PC-9 (cell line): Measurements from ENCODE around the gene DDI1. TPM values are rescaled to one million over a fixed set of nuclear protein-coding genes. Genes with fewer than 3 reads are reported as not detected.

Experiments
- Bru-seq: library from RNA; stranded (reverse); fragments of 400-500 nt; gene quantifications from one replicate; lab custom pipeline; 2021; lab: Mats Ljungman, UMichigan
- BruChase-seq, 2 experiments: library from RNA; stranded (reverse); fragments of 400-500 nt; gene quantifications; one replicate each; lab custom pipeline; 2021; lab: Mats Ljungman, UMichigan
- BruUV-seq: library from RNA; stranded (reverse); fragments of 400-500 nt; replicated peaks from 2 replicates; lab custom pipeline; 2021; lab: Mats Ljungman, UMichigan
- CTCF ChIA-PET: fragments of 300-600 bp; sonication (Branson Sonifier 250); formaldehyde crosslinking; loops from one replicate; lab custom pipeline; 2022; ENCODE audit warnings: antibody characterized with exemption; lab: Charles Lee
- POLR2A ChIA-PET: fragments of 300-600 bp; sonication (Branson Sonifier 250); formaldehyde crosslinking; loops from one replicate; lab custom pipeline; 2022; ENCODE audit warnings: antibody characterized with exemption; ENCODE audit not compliant: unreplicated experiment; lab: Charles Lee
- DNase-seq, 2 experiments: peaks; one replicate each; pipeline versions ENCODE4 v3.0.0 to v3.0.0-alpha.2; 2015 to 2022; ENCODE audit warnings: mixed read lengths in 1 of 2
- H2AFZ ChIP-seq: fragments of 200-600 bp; sonication (generic); 2 replicates; pipeline ENCODE4 v1.8.1; 2017; ENCODE audit warnings: antibody characterized with exemption
- H3F3A ChIP-seq: fragments of 200-600 bp; sonication (generic); 2 replicates; pipeline ENCODE4 v1.8.1; 2017; ENCODE audit warnings: antibody characterized with exemption, mild to moderate bottlenecking, low read depth; ENCODE audit not compliant: insufficient read depth
- H3K27ac ChIP-seq: fragments of 200-600 bp; sonication (generic); 2 replicates; pipeline ENCODE4 v1.6.1; 2016; ENCODE audit warnings: mixed run types
- H3K27me3 ChIP-seq: fragments of 200-600 bp; sonication (generic); 2 replicates; pipeline ENCODE4 v1.6.1; 2016; ENCODE audit warnings: low read depth, mixed run types; ENCODE audit not compliant: insufficient read depth
- H3K36me3 ChIP-seq: fragments of 200-600 bp; sonication (generic); 2 replicates; pipeline ENCODE4 v1.6.1; 2016; ENCODE audit warnings: low read depth, mixed run types
- H3K4me1 ChIP-seq: fragments of 200-600 bp; sonication (generic); replicated peaks from 2 replicates; pipeline ENCODE4 v1.6.1; 2016; ENCODE audit warnings: mixed run types; ENCODE audit not compliant: insufficient read depth
- H3K4me2 ChIP-seq: fragments of 200-600 bp; sonication (generic); 2 replicates; pipeline ENCODE4 v1.6.1; 2017; ENCODE audit warnings: mixed run types
- H3K4me3 ChIP-seq: fragments of 200-600 bp; sonication (generic); 2 replicates; pipeline ENCODE4 v1.6.1; 2016; ENCODE audit warnings: mixed run types
- H3K79me2 ChIP-seq: fragments of 200-600 bp; sonication (generic); 2 replicates; pipeline ENCODE4 v1.6.1; 2017; ENCODE audit warnings: low read depth, mixed run types
- H3K9me2 ChIP-seq: fragments of 200-600 bp; sonication (generic); 2 replicates; pipeline ENCODE4 v1.8.1; 2017; ENCODE audit warnings: mild to moderate bottlenecking; ENCODE audit not compliant: insufficient read depth
- H3K9me3 ChIP-seq: fragments of 200-600 bp; sonication (generic); 2 replicates; pipeline ENCODE4 v1.8.1; 2016; ENCODE audit warnings: low read depth; ENCODE audit not compliant: insufficient read depth
- H4K20me1 ChIP-seq: fragments of 200-600 bp; sonication (generic); 2 replicates; pipeline ENCODE4 v1.8.1; 2017; ENCODE audit not compliant: insufficient read depth
- CTCF ChIP-seq: fragments of 200-600 bp; sonication (generic); conservative IDR thresholded peaks from 2 replicates; pipeline ENCODE4 v1.6.1; 2017; ENCODE audit warnings: mixed run types, antibody characterized with exemption, mild to moderate bottlenecking, moderate library complexity
- EZH2 ChIP-seq: fragments of 200-600 bp; sonication (generic); IDR thresholded peaks from 2 replicates; pipeline ENCODE4 v1.8.0; 2017; ENCODE audit warnings: antibody characterized with exemption, low read depth
- intact Hi-C: fragments of 100-400 bp; cut with micrococcal nuclease; formaldehyde crosslinking; loops from one replicate; pipeline ENCODE4 v1.10.0; 2022; ENCODE audit not compliant: unreplicated experiment
- long read RNA-seq: library from polyadenylated mRNA; stranded (forward); transcript quantifications from one replicate; pipeline ENCODE4 v2.0.0, GENCODE V29; 2022
- total RNA-seq: library from RNA; stranded (reverse); gene quantifications from 2 replicates; pipeline ENCODE4 v1.2.3, GENCODE V29; 2021

Gene DDI1
- total RNA-seq = not detected in 2 replicates
- Bru-seq, nascent RNA = not detected
- not detected for BruChase-seq, experiment 1, labeled RNA remaining after a 2-hour chase
- not detected for BruChase-seq, experiment 2, labeled RNA remaining after a 6-hour chase
- long read RNA-seq = 0 reads

- H3K79me2 ChIP-seq = no peaks in the 10 kb centered on the region
- no peak within 1 kb of the TSS for H3K4me3 ChIP-seq
- no peaks in the 10 kb centered on the region for H4K20me1 ChIP-seq
- no peaks in the 10 kb centered on the region for H3K9me3 ChIP-seq
- intact Hi-C loops = no loop called here
- no peak within 1 kb of the TSS for H2AFZ ChIP-seq
- no peak within 1 kb of the TSS for H3K27ac ChIP-seq
- no peaks in the 10 kb centered on the region for H3K36me3 ChIP-seq
- peaks cover 6% of the 10 kb centered on the region; the same call in 1 of the 2 replicates for H3F3A ChIP-seq
- DNase-seq = no peak
- H3K27me3 ChIP-seq = no peaks in the 10 kb centered on the region
- no peak within 1 kb of the TSS for H3K4me2 ChIP-seq
- BruUV-seq = no TSS peak
- POLR2A ChIA-PET = no interaction called here
- H3K9me2 ChIP-seq = no peaks in the 10 kb centered on the region
- peaks cover 15% of the 10 kb centered on the region for H3K4me1 ChIP-seq
- CTCF ChIA-PET = no interaction called here
- TF ChIP-seq CTCF (no peak), EZH2 (no peak)
Measured at GRCh38 chr11:104036588-104036987, at the start of gene DDI1. TSS of gene DDI1 (plus strand) at chr11:104036640. CDS start at chr11:104036823, 183 bp downstream.

GRCh38 chr11:103987629-103988594 is 48.5 kb upstream of the DDI1 start:
- no TSS peak for BruUV-seq
- H3K4me3 ChIP-seq = no peak overlapping the region
- H3K9me3 ChIP-seq = no peaks in the 10 kb centered on the region
- H4K20me1 ChIP-seq = no peaks in the 10 kb centered on the region
- CTCF ChIA-PET = no interaction called here
- H3K36me3 ChIP-seq = no peaks in the 10 kb centered on the region
- H3K27ac ChIP-seq = no peak overlapping the region
- no peaks in the 10 kb centered on the region for H3F3A ChIP-seq
- no peaks in the 10 kb centered on the region for H3K9me2 ChIP-seq
- 0 out of 2 replicates have a peak, but pooled peaks cover 5% of the 10 kb centered on the region for H3K4me1 ChIP-seq
- H3K79me2 ChIP-seq = no peaks in the 10 kb centered on the region
- intact Hi-C loops = no loop called here
- POLR2A ChIA-PET = interaction anchor here (0.6 kb wide), 1 partner anchor 73 kb away, joined by 3 read pairs; no protein-coding TSS in a partner anchor
- H2AFZ ChIP-seq = no peak overlapping the region
- no peak for DNase-seq
- H3K4me2 ChIP-seq = no peak overlapping the region
- no peak for TF ChIP-seq EZH2
- no peak for TF ChIP-seq CTCF
- H3K27me3 ChIP-seq = no peaks in the 10 kb centered on the region

GRCh38 chr11:103988595-103988969 is 47.9 kb upstream of the DDI1 start:
- Histone ChIP-seq H3K36me3 (no peaks in the 10 kb centered on the region), H3K79me2 (no peaks in the 10 kb centered on the region), H4K20me1 (no peaks in the 10 kb centered on the region), H3K9me2 (no peaks in the 10 kb centered on the region), H3K27me3 (no peaks in the 10 kb centered on the region), H3K9me3 (no peaks in the 10 kb centered on the region), H3F3A (no peaks in the 10 kb centered on the region), H3K4me2 (no peak overlapping the region), H2AFZ (no peak overlapping the region), H3K4me3 (no peak overlapping the region), H3K27ac (no peak overlapping the region), H3K4me1 (0 out of 2 replicates have a peak, but pooled peaks cover 5% of the 10 kb centered on the region)
- intact Hi-C loops = no loop called here
- no TSS peak for BruUV-seq
- CTCF ChIA-PET = no interaction called here
- peak in 1 of 2 experiments; percentile 67 for DNase-seq
- POLR2A ChIA-PET = interaction anchor here (0.6 kb wide), 1 partner anchor 74 kb away, joined by 3 read pairs; no protein-coding TSS in a partner anchor
- TF ChIP-seq EZH2 (no peak), CTCF (no peak)
